Sigmoid colon (tissue), 4 donors: Measurements from ENCODE around the gene TMEM121.

ENCODE experiments used
- CTCF ChIP-seq, 4 experiments: fragments of 450-650 bp in 3 of 4; fragments of 200-600 bp in 1 of 4; IDR thresholded peaks; one replicate each; pipeline ENCODE4 v1.5.1; 2016 to 2019; ENCODE audit warnings: antibody characterized with exemption in 4 of 4, mild to moderate bottlenecking in 3 of 4, moderate library complexity in 2 of 4
- POLR2AphosphoS5 ChIP-seq, 4 donors: sonication (generic); formaldehyde crosslinking; IDR thresholded peaks; one replicate each; pipeline ENCODE4 v1.6.1; 2017; ENCODE audit warnings: antibody characterized with exemption in 4 of 4

GRCh38 chr14:105525326-105525725 lies 1.1 kb upstream of the TMEM121 start:
- TF ChIP-seq CTCF (IDR thresholded peaks at IDR 0.05) (no peak), POLR2AphosphoS5 (IDR thresholded peaks at IDR 0.05) (no peak)
